AG09319 (cell line): ENCODE data around the gene EEPD1.

ENCODE experiments used
- DNase-seq: peaks from one replicate; pipeline ENCODE4 v3.0.0-alpha.2; 2010; ENCODE audit warnings: low read depth; ENCODE audit errors: extremely low read depth
- TF ChIP-seq, protein P1 (sequence below): IDR thresholded peaks from 2 replicates; pipeline ENCODE4 v1.5.1; 2011; ENCODE audit warnings: low read depth, mild to moderate bottlenecking, inconsistent platforms, low read length, moderate library complexity

Gene EEPD1

DNA sequence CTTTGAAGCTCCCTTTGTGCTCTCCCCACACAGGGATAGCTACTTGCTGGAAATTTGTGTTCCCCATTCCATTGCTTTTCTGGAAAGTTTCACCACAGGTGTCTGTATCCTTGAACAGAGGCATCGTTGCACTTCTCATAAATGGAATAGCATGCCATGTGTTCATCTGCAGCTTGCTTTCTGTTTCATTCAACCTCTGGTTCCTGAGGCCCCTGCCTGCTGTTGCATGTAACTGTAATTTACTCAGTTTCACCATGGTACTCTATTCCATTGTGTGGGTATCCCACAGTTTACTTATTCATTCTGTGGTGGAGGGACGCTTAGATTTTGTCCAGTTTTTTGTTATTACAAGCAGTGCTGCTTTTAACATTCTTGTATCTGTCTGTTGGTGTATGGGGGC lies 32.0 kb downstream of the EEPD1 start:
- no peak for DNase-seq
- TF ChIP-seq, protein P1, sequence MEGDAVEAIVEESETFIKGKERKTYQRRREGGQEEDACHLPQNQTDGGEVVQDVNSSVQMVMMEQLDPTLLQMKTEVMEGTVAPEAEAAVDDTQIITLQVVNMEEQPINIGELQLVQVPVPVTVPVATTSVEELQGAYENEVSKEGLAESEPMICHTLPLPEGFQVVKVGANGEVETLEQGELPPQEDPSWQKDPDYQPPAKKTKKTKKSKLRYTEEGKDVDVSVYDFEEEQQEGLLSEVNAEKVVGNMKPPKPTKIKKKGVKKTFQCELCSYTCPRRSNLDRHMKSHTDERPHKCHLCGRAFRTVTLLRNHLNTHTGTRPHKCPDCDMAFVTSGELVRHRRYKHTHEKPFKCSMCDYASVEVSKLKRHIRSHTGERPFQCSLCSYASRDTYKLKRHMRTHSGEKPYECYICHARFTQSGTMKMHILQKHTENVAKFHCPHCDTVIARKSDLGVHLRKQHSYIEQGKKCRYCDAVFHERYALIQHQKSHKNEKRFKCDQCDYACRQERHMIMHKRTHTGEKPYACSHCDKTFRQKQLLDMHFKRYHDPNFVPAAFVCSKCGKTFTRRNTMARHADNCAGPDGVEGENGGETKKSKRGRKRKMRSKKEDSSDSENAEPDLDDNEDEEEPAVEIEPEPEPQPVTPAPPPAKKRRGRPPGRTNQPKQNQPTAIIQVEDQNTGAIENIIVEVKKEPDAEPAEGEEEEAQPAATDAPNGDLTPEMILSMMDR: no peak

DNA sequence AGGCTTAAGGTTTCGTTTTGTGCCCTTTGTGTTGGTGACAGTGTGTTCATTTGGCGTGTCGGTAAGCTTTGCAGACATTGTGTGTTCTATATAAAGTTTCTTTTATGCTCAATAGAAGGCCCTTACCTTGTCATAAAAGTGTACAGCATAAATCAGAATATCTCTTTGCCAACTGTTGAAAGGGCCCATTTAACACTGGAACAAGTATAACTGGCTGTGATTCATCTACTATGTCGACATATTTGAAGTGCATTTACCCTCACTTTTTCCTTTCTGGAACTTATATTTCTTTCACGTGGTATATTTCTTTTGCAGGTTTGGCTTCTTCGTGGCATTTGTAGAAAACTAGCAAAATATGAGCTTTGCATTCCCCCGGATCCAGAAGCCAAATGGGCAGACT lies 32.7 kb downstream of the EEPD1 start:
- TF ChIP-seq, protein P1: no peak
- no peak for DNase-seq

DNA sequence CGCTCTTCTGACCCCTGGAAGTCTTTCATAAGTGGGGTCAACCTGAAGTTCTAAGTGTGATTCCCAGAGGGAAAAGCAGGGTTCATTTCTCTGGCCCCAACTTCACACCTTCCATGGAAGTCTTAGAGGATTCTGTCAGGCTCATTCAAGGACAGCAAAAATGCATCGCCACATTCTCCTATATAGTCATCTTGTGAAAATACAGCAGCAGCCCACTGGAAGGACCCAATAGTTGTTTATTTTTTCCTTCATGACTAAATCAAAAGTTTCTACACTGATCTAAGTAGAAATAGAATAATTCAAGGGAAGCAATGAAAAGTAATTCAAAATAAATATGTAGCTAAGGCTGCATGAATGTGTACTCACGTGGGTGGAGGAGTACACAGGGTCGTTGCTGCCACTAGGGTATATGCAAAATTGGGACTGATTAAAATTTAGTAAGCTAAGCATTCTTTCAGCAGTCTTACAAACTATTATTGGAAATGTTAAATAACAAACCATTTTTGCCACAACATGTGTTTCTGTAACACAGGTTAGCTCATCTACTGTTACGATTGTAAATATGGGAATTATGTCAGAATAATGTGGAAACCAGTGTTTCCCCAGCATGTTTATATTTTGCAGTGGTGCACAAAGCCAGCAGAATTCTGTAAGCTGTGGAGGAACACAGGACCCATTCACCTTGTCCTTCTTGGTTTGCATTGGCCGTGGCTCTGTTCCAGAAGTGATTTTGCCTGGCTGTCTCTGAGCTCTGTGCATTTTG lies 33.5 kb downstream of the EEPD1 start:
- TF ChIP-seq, protein P1: no peak
- DNase-seq: no peak

DNA sequence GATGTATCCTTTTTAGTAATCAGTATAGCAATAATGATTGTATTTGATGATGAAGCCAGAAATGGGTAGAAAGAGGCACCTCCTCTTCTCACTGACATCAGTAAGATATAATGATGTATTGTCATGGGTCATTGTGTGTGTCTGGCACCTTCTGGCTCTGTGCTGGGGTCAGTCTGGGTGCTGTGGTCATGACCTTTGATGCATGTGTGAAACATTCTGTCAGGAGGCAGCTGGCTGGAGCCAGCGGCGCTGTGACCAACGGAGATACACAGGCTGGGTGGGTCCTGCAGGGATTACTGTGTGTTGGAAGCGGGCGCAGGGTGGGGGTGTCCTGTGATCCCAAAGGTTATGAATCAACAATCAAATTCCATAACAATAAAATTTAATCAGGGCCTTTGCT lies 35.2 kb downstream of the EEPD1 start:
- no peak for DNase-seq
- TF ChIP-seq, protein P1: no peak

DNA sequence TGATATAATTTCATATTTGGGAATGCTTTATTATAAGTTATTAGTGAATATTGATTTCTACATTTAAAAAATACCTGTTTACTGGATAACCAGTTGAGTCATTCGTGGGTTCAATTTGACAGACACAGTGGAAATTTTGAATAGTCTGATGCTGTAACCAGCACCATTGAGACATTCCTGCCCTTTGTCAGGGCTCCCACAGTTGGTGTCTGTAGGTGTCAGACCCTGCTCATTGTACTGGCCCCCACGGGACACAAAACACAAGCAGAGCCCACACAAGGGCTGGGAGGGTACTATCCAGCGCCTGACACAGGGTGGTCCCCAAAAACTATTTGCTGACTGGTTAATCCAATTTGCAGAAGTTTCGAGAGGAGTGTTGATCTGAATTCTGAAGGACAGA lies 35.9 kb downstream of the EEPD1 start:
- DNase-seq: no peak
- TF ChIP-seq, protein P1: no peak

DNA sequence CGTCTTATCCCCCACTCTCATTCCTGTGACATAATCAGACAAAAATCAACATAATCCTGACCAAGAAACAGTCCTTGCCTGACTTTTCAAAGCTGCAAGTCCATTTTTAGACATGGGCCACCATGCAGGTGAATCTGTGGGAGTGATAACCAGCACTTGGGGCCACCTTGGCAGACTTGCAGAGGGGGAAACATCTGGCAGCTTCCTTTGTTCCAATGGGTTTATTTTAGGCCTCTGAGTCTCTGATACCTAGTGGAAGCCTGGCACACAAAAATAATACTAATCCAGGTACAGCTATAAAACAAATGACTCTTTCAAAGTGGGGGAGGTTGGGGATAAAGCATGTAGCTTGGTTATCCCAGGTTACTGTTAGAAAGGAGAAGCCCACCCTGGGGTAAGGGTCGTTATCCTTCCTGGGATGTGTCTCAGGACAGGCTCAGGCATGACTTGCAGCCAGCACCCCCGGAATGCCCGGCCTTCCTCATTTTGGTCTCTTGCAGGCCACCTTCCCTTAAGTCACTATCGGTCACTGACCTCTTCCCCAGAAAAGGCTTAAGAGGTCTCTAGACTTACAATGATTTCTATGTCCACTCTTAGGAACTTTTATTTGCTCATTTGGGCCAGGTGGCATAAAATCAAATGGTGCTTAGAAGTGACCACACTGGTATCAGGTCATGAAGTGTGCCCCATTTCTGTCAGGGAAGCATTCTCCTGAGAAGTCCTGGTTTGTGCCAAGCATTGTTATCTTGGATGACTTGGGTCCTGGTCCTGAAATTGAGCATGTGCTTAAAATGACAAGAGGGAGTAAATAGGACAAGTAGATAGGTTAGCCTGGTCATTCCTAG lies 37.6 kb downstream of the EEPD1 start:
- TF ChIP-seq, protein P1: no peak
- no peak for DNase-seq

DNA sequence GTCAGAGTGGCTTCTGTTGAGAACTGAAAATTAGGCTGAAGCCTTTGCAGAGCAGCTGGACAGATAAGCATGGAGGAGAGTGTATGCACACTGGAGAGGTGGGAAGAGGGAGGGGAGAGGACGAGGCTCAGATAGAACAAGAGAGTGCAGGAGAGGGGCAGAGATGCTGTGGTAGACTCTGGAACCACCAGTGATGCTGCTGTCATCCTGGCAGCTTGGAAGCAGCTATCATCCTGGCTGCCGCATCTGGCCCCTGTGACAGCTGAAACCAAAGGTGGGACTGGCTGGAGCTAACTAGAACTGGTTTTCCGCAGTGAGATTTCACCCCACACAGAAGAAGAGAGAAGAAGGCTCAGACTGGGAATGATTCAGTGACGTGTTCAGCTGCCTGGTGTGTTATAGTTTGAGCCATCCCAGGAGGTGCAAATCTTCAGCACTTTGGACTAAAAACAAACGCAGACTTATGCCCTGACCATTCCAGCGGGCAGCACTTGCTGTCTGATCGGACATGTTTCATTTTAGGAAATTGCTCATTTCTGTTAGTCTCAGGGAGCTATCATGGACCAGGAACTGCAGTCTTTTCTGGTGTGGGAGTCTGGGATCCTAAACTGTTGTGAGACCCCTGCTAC lies 38.4 kb downstream of the EEPD1 start:
- TF ChIP-seq, protein P1: no peak
- no peak for DNase-seq
